Fibroblast of peridontal ligament (primary cell): Measurements from ENCODE around the gene RADIL.

Experiments
- DNase-seq: peaks from one replicate; pipeline ENCODE4 v3.0.0-alpha.2; 2010; ENCODE audit errors: extremely low read depth

The RADIL gene

GRCh38 chr7:4775250-4775847 is 108.2 kb downstream of the RADIL start, which contains the start of gene AP5Z1:
TSS of gene AP5Z1 (plus strand) at chr7:4775623. CDS start at chr7:4775716, 93 bp downstream.
- peak; percentile 93 for DNase-seq

- peak; percentile 83 for DNase-seq
Observed at GRCh38 chr7:4774658-4775249, 108.8 kb downstream of the RADIL start.

DNA sequence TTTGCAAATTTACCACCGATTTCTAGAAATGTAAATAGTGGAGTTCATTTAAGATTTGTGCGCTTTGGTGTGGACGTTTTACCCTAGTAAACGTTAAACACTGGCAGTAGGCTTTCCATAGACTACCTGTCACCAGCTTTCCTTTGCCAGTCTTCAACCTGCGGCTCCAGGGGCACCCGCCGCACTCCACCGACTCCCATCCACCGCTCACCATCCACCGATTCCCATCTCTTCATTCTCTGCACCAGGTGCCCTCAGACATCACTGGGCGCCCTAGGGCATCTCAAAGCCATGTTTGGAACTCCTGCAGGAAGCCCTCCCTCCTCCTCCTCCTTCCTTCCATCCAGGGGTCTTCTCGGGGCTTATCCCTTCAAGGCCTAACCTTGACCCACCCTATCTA is 109.5 kb downstream of the RADIL start:
- DNase-seq, result no peak

DNA sequence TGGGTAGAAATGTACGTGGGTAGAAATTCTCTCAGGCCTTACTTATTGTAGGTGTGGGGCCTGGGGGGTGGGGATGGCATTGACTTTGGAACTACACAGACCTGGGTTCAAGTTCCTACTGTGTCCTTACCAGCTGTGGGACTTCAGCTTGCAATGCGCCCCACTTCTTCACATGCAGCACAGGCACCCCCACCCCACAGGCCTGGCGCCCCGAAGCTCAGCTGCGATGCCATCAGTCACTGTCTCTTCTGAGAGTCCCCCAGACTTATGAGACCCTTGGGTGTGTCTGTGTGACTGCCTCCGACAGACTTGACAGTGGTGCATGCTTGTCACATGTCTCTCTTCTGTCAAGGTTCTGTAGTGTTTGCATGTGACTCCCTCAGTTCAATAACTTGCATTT is 111.2 kb downstream of the RADIL start:
- no peak for DNase-seq

GRCh38 chr7:4771737-4772136 is 111.8 kb downstream of the RADIL start:
- no peak for DNase-seq

- DNase-seq, result no peak
Observed at GRCh38 chr7:4770886-4771285, 112.6 kb downstream of the RADIL start.

GRCh38 chr7:4769761-4770160 is 113.8 kb downstream of the RADIL start:
- DNase-seq, result no peak

- no peak for DNase-seq
Observed at GRCh38 chr7:4768597-4769569, 114.6 kb downstream of the RADIL start.

DNA sequence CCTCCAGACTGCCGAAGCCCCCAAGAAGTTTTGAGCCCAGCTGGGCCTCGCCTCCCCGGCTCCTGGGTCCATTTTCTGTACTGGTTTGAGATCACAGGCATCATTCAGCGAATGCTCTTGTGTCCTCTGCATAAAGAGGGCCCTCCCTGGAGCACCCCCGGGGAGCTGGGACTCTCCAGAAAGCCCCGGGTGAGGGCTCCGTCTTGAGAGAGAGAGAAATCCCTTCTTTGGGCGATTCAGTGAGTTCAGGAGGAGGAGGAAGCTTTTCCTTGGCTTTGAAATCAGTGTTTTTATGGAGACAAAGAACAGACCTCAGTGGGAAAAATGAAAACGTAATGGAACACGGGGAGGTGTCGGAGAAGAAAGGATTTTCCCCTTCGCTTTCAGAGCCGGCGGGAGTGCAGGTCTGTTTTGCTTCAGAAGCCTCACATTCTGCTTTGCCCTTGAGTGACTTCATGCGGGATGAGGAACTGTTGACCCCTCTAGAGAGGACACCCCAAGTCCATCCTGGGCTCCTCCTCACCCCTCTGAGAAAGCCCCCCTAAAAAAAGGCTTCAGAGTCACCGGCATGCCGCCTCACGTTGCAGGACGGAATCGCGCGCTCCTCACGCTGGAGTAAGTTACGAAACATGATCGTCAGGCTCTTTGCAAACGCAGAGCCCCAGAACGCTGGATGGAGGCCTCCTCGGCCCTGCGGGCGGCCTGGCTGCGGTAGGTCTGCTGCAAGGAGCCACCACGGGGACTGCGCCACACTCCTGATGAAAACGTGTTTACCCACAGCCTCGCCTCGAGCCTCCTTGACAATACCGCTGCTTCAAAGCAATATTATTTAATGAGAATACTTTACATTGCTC is 116.6 kb downstream of the RADIL start:
- no peak for DNase-seq

DNA sequence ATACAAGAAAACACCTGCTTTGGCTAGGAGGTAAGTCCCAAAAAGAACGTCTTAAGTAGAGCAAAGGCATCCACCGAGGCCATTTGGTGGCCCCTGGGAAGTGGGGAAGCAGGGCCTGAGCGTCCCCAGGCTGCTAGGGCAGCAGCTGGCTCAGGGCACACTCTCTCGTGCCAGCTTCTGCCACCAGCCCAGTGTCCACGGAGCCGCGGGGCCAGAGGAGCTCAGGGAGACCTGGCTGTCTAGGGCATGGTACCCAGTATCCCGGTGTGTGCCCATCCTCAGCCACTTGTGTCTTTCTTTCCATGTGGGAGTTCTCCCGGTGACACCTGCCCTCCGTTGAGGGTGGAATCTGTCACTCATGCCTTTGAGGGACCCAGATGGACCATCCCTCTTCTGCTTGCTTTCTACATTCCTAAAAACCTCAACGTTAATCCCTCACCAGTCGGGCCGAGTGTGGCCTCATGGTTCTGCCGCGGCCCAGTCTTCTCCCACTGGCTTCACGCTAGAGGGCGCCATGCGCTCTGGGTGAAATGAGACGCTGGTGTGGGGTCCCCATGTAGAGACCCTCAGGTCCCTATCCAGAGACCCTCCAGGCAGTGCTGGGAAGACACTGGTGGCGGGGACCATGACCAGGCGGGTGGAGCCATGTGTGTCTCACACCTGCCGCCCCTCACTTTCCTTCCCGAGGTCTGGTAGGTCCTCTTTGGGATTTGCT is 117.6 kb downstream of the RADIL start:
- DNase-seq, result no peak

DNA sequence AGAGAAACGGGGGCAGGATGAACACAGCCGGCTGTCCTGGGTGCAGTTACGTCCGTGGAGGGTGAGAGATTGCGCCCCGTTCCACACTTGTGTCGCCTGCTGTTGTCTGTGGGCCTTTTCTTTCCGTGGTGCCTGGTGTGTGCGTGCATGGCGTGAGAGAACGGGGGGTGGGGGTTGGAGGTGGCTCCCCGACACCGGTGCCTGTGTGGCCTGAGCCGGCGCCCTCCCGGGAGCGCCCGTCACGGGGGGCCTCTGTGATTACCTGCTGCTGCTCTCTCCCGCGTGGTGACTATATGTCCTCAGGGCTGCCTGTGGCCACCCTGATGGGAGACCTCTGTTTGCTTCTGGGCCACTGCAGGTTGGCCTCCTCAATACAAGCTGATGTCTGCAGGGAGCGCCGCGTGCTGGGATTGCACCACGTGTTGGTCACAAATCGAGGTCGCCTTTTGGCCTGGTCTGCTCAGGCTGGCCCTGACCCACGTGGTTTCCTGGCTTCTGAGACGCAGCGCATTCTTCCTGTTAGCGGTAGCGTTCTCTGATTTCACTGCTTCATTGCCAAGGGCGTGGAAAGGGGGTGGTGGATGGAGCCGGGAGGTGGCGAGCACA is 119.0 kb downstream of the RADIL start:
- DNase-seq, result no peak

DNA sequence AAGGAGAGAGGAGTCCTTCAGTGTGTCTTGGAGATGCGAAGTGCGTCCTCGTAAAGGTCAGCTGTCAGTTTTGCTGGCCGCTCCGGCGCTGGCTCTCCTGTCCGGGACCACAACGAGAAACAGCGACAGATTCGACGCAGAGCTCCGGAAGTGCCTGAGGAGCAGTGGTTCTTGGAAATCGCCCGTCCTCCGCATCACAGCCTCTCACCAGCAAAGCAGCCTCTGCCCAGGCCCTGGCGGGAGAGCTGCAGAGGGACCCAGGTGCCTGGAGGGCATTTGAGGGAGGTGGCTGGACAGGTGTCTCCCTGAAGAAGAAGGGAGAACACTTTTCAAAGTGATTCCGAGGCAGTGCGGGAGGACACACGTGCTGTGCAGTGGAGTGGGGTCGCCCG is 119.7 kb downstream of the RADIL start:
- no peak for DNase-seq

- DNase-seq, result no peak
Observed at GRCh38 chr7:4763091-4763793, 120.3 kb downstream of the RADIL start.

DNA sequence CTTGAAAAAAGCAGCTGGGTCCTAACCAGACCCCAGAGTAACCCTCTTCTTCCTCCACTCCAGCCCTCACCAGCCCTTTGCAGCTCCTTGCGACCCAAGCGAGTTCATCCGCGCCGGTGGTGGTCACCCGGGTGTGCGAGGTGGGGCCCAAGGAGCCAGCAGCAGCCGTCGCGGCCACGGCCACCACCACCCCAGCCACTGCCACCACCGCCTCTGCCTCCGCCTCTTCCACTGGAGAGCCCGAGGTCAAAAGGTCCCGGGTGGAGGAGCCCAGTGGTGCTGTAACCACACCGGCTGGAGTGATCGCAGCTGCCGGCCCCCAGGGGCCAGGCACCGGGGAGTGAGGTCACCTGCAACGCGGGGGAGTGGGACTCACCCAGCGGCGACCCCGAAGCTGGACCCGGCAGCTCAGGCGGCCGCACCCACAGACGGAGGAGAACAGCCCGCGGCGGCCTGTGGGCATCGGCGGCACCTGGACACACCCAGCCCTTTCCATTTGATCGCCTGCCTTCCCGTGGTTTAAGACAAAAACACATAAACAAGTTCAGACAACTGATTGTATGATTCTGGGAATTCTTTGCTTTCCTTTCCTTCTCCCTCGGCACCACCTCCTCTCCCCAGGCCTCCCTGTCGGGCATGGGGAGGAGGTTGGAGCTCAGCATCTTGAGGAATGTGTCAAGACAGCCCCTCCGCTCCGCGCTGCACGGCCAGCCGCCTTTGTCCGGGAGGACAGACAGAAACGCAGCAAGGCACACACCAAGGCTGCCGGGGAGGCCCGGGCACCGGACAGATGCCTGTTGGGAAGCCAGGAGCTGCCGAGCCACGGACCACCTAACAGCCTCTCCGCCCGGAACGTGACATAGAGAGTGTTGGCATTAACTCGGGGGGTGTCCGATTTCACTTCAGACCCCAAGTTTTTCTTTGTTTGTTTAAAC is 121.1 kb downstream of the RADIL start:
- DNase-seq, result no peak

DNA sequence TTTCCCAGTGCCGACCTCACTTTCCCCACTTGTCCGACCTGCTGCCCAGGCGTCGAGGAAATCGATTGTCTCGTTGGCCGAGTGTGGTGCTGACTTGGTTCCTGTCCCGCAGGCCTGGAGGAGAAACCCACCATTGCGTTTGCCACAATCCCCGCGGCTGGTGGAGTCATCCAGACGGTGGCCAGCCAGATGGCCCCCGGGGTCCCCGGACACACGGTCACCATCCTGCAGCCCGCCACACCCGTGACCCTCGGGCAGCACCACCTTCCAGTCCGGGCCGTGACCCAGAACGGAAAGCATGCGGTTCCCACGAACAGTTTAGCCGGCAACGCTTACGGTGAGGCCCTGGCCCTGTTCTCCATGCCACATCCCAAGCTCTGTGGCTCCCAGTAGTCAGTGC is 122.6 kb downstream of the RADIL start:
- DNase-seq, result no peak

DNA sequence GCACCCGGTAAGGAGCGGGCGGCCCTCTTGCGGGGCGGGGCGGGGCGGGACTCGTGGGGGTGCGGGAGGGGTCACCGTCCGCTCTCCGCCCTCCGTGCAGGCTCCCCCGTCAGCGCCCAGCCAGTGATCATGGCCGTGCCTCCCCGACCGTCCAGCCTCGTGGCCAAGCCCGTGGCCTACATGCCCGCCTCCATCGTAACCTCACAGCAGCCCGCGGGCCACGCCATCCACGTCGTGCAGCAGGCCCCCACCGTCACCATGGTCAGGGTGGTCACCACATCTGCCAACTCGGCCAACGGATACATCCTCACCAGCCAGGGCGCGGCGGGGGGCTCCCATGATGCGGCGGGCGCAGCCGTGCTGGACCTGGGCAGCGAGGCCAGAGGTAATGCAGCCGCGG is 124.3 kb downstream of the RADIL start:
- DNase-seq, result no peak

DNA sequence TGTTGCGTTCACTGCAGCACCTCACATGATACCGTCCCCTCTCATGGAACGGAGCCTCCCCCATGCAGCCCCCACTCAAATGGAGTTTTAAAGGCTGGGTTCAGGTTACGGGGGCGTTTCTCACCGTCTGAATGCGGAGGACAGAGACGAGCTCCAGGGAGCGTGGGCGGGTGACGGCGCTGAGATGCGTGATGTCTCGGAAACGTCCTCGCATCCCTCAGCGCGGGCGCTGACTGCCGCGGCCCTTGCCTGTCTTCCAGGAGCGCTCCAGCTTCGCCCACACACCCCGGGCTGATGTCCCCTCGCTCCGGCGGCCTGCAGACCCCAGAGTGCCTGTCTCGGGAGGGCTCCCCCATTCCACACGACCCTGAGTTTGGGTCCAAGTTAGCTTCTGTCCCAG is 124.7 kb downstream of the RADIL start:
- no peak for DNase-seq

GRCh38 chr7:4758111-4758510 is 125.4 kb downstream of the RADIL start:
- no peak for DNase-seq

GRCh38 chr7:4755045-4755444 is 128.5 kb downstream of the RADIL start:
- no peak for DNase-seq
